COR-L47 (cell line): ENCODE measurements around the gene MUSTN1.
A peak's percentile ranks its signal among the peaks of the same experiment; 100 is the strongest.

Experiments used
- DNase-seq: peaks from one replicate; lab custom pipeline; 2025; lab: John Stamatoyannopoulos, UW

The MUSTN1 gene

DNA sequence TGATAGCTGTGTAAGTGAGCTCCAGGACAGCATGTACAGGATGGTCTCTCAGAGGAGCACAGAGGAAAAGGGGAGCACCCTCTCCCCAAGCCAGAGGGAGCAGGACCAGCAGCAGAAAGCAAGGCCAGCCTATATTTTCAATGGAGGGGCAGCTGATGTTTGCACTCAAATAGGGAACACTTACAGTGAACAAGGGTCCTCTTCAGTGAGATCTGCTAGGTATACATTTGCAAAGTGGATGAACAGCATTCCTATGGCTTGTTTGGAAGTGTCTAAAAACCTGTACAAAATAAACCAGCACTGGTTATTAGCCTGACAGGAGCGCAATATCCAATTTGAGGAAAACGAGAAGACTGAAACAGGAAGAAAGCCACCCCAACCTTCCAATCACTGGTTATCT is 17.6 kb upstream of the MUSTN1 start:
- no peak for DNase-seq

DNA sequence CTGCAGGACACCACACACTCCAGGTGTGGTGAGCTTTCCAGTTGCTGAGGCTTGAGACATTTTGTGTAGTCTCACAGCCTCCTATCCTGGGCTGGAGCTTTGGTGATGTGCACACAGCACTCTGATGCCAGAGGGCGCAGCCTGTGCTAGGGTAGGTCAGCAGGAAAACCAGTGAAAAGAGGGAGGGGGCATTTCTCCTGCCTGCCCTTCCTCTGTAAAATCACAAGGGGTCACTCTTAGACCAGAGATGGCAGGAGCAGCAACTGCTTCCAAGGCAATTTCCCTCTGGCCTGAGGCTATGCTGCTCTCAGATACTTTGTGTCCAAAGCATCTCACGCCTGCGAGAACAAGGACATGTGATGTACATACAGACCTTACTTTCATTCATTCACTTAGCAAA is 16.5 kb upstream of the MUSTN1 start:
- DNase-seq: peak; percentile 34

DNA sequence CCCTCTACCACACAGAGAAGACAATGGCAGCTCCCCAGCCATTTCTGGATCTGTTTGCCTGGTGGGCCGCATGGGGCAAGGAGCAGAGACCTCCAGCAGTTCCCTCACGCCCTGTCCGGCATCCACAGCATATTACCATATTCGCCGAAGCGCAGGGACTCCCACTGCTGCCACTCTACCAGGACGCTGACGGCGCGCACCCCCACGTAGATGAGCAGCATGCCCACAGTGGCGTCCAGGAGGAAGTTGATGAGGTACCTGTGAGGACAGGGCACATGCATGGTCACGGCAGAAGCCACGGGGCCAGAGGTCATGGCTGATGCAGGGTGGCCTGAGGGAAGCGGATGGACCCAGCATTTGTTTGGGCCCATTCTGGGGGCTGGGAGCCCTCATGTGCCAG is 14.8 kb upstream of the MUSTN1 start:
- DNase-seq: no peak

- no peak for DNase-seq
Measured at GRCh38 chr3:52848617-52849016, 13.8 kb upstream of the MUSTN1 start.

DNA sequence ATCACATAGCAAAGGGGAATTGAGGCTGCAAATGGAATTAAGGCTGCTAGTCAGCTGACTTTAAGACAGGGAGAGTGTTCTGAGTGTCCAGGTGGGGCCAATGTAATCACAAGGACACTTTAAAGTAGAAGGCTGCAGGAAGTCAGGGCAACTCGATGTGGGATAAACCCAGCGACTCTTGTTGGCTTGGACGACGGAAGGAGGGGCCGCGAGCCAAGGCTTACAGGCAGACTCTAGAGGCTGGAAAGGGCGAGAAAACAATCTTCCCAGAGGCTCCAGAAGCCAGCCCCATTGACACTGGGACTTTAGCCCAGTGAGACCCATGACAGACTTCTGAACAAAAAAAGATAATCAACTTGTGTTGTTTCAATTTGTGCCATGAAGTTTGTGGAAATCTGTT is 12.9 kb upstream of the MUSTN1 start:
- DNase-seq: no peak

DNA sequence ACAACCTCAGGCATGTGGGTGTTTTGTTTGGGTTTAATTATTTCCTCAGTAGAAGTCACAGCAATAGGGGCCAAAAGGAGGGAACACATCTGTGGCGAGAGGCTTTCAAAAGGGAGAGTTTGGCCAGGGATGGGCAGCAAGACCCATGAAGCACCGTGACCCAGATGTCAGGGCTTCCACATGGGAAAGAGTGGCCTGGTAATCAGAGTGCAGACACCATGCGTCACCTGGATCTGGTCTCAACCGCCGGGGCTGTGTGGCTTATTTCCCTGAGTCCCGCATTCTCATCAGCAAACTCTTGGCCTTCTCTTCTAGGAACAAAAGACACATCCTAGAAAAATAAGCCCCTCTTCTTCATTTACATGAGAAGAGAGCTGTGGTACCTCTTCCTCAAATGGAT is 12.4 kb upstream of the MUSTN1 start:
- no peak for DNase-seq

GRCh38 chr3:52846432-52846965 is 11.7 kb upstream of the MUSTN1 start:
- no peak for DNase-seq

DNA sequence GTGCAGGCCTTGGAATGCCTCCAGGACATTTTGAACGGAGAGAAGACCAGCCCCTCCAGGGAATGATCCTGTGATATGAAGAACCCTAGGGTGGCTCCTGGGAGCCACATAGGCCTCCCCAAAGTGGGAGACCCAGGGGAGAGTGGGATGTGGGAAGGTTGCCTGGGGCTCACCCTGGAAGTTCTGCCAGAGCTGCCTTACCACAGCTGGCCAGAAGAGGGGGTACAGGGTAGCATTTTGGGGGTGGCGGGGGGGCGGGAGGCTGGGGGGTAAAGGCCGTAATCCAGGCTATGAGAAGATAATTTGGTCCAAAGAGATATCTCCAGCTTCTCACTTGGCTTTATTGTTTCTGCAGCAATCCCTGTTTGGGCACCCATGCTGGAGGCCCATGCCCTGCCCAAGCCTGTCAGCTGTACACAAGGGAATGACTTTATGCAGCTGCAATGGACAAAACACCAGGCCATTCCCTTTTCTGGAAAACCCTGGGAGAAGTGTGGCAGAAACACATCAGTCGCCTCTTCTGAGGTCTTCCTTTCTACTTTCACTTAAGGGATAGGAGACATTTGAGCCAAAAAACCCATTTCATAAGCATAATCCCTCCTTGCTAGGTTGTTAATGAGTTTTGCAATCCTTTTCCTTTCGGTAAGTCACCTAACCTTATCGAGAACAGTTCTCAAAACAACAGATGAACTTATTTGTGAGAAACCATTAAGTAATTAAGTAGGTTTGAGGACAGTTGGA is 11.0 kb upstream of the MUSTN1 start:
- DNase-seq: no peak

GRCh38 chr3:52845157-52845556 is 10.3 kb upstream of the MUSTN1 start:
- DNase-seq: no peak

DNA sequence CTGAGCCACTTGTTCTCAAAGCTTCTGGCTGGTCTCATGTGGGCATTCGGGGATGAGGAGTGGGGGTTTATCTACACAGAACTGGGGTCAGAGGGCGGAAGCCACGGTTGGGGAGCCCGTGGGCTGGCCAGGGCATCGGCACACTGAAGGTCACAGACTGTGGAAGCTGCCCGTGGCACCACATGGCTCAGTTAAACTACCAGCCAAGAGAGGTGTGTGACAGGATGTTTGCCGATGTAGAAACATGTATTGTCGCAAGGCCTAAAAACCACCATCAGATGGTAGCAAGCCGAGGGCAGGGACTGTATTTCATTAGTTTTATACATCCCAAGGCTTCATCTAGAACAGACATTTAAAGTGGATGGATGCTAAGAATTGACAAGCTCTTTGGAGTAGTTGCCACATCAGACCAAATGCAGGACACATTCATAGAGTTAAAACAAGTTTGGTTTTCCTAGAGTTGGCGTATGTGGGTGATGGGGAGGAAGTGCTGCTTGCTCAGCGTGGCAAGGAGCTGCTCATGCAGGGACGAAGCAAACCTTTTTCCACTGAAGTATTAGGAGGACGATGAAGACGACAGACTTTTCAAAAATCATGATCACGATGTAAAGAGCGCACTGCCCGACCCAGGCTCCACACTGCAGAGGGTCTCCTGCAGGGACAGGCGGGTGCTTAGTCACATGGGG is 9.6 kb upstream of the MUSTN1 start:
- no peak for DNase-seq

DNA sequence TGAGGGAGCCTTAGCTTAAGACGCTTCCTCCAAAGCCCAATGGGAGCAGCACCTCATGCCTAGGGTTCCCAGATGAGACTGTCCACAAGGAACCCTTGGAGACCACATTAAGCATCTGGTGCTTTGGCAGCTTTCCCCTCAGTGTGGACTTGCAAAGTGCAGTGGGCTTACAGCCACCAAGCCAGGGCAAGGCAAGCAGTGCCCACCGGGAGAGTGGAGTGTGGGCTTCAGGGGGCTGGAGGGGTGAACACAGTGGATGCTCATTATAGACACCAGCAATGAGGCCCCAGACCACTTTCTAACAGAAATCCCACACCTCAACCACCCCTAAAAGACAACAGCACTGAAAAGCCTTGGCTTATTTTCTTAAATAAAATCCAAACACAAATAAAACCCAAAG is 9.1 kb upstream of the MUSTN1 start:
- no peak for DNase-seq

DNA sequence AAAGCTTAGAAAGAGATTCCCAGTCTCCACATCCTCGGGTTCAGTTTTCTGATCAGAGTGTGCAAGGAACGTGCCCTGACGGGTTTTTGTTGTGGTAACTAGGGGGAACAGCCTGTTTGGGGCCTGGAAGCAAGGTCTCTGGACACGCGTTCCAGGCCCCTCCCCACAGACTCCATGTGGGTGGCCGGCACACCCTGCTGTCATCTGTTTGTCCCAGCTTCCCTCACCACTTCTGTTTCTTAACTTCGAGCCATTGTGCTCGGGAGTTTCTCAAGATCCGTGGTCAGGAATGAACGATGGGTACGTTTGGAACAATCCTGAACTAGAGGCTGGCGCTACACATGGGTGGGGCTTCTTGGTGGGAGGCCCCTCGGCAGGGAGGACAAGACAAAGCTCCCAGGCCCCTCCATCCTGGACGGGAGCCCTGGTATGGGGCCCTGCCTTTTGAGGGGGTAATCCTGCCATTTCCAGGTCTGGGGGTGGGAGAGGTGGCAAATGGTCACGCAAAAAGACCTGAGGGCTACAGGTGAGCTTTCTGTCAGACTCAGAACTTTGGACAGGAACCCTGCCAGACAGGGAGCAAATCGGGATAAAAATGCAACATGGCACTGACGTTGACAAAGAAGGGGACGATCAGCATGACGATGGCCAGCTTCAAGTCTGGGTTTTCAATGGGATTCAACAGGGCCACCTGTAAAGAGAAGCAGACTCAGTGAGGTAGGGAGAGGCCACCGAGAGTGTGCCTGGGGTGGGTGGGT is 8.5 kb upstream of the MUSTN1 start:
- no peak for DNase-seq

GRCh38 chr3:52842424-52842823 is 7.6 kb upstream of the MUSTN1 start:
- no peak for DNase-seq

DNA sequence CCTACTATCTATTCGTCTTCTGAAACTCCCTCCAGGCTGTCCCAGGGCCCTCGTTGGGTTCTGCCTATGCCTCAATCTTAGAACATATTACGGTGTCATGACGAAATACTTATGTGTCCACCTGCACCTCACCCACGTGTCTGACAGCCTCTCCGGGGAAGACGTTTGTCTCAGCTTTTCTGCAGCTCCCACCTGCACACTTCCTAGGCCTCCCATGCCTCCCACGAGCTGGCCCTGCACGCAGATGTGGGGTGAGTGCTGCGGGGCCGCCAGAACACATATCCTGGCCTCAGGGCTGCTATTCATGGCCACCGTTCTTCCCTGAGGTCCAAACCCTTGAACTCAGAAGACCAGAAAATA is 7.1 kb upstream of the MUSTN1 start:
- DNase-seq: no peak

DNA sequence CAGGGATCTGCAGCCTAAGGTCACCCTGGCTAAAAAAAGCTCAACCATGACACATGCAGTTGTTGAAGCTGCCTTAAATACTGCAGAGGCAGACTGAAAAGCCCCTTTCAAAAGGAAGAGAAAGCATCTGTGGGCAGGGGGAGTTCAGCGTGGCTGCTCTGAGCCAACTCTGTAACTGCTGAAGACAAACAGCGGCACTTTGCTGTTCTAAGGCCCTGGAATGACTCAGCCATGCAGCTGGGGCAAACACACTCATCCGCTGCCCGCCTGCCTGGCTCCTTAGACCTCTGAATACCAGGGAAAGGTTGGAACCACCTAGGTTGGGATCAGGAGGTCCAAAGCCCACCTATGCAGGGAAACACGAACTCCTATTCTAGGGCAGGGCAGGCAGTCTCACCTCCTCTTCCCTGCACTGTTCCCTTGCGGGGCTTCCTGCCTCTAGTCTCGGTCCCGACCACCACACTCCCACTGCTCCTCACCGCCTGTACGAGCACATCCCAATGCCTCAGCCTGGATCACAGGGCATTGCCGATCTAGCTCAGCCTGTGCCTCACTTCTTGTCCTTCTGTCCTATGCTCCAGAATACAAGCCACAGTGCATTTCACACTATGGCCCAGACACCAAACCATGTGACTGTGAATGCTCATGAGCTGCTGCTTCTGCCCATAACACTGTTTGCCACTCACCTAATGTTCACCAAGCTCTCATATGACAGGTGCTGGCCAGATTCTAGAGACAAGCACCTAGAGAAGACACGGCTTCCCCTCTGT is 6.6 kb upstream of the MUSTN1 start:
- DNase-seq: no peak

DNA sequence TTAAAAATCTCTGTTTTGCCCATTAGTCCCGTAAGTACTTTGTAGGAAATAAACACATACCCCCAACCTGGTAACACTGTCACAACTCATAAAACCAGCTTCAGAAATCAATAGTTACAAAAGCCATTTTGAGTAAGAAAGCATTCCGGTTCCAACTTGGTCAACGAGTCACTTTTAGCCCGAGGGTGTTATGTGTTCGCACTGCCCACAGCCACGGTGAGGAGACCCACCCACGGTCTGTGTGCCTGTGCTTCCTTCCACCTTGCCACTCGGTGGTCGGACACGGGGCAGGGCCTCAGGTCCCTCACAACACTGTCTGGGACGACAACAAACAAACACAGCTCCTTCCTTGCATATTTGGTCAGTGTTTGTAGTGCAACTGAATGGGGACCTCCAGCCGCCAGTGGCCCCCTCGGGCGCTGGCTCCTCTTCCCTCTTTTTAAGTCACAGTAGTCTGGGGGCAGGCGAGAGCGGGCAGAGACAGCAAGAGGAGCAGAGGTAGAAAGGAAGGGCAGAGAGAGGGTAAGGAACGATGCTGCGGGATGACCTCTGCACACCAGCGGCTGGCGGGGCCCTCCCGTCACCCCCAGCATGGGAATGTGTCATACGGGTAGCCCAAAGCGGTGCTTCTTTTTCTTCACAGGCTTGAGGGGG is 5.2 kb upstream of the MUSTN1 start:
- DNase-seq: no peak

GRCh38 chr3:52839268-52839575 is 4.4 kb upstream of the MUSTN1 start:
- no peak for DNase-seq

GRCh38 chr3:52838561-52839267 is 3.9 kb upstream of the MUSTN1 start:
- no peak for DNase-seq

GRCh38 chr3:52836986-52837385 is 2.2 kb upstream of the MUSTN1 start:
- DNase-seq: no peak

DNA sequence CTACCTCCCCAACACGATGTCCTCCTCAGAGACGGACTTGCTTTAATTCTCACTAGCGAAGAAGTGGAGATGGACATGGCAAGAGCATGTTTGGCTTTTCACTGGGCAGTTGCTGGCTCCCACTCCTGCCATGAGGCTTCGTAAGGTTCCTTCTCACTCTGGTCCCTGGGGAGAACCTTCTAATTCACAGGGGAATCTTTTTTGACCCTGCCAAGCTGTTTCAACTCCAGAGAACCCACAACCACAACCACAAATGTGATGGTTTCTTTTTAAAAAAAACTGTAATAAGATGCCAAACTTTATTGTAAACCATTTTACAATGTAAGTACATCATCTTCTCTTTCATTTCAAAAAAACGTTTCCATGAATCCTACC is 1.6 kb upstream of the MUSTN1 start:
- no peak for DNase-seq

DNA sequence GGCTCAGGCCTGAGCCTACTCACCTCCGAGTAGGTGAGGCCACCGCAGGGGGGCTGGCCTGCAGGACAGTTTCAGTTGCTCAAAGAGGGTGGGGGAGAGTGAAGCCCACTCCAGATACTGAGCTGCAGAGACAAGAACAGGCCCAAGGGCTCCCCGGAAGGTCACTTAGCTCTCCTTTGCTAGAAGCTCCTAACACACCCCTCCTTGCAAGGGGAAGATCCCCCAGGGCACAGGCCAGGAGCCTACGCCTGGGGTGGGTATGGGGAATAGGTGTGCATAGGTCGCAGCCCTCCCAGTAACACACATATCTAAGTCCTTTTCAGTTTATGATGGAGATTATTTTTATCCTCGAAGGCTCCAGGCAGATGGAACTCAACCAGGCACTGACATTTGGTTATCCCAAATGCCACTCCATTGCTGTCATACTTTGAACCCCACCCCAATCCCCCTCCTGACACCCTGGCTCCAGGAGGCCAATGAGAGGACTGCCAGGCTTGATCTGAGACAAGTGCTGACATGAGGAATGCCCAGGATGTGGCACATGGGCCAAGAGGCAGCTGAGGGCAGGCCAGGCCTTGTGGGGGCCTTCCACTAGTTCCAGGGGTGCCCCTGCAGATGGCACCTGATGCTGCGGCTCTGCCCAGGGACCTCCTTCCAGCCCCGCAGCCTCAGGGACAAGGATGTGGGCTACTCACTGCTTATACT is 1.1 kb upstream of the MUSTN1 start:
- no peak for DNase-seq
